H1 (cell line): ENCODE measurements around the gene TEKT3. TPM values are rescaled to one million over a fixed set of nuclear protein-coding genes. Genes with fewer than 3 reads are reported as not detected.

ENCODE experiments used
- CTCF ChIA-PET: fragments of 300-600 bp; sonication (Branson Sonifier 250); formaldehyde crosslinking; loops from one replicate; lab custom pipeline; 2021; ENCODE audit not compliant: partially characterized antibody; lab: Charles Lee
- POLR2A ChIA-PET: fragments of 300-600 bp; sonication (Branson Sonifier 250); formaldehyde crosslinking; loops from one replicate; lab custom pipeline; 2021; ENCODE audit warnings: inconsistent platforms; ENCODE audit not compliant: partially characterized antibody; lab: Charles Lee
- DNase-seq, 2 experiments: peaks; one replicate each; pipeline versions ENCODE4 v3.0.0 to v3.0.0-alpha.2; 2010 to 2022; ENCODE audit warnings: low spot score in 2 of 2, low read depth in 1 of 2, mixed read lengths in 1 of 2
- FAIRE-seq: peaks from 2 replicates; lab custom pipeline; 2011; peaks lifted over from hg19 to GRCh38; lab: Jason Lieb, UNC
- H2AFZ ChIP-seq: 2 replicates; pipeline ENCODE4 v1.8.1; 2012; ENCODE audit warnings: low read length, inconsistent platforms
- H2AK5ac ChIP-seq: 2 replicates; pipeline ENCODE4 v1.6.1; 2013; ENCODE audit warnings: low read depth, low read length
- H2BK120ac ChIP-seq: replicated peaks from 2 replicates; pipeline ENCODE3; 2013; ENCODE audit warnings: low read depth, low read length, inconsistent platforms
- H2BK12ac ChIP-seq: 2 replicates; pipeline ENCODE4 v1.6.1; 2013; ENCODE audit warnings: low read depth, low read length
- H2BK15ac ChIP-seq: 2 replicates; pipeline ENCODE4 v1.6.1; 2013; ENCODE audit warnings: low read length
- H2BK20ac ChIP-seq: 2 replicates; pipeline ENCODE4 v1.6.1; 2013; ENCODE audit warnings: low read length
- H2BK5ac ChIP-seq: 2 replicates; pipeline ENCODE4 v1.6.1; 2013; ENCODE audit warnings: low read depth, low read length
- H3K14ac ChIP-seq: 2 replicates; pipeline ENCODE4 v1.6.1; 2013; ENCODE audit warnings: inconsistent platforms; ENCODE audit not compliant: insufficient read length
- H3K18ac ChIP-seq: 2 replicates; pipeline ENCODE4 v1.6.1; 2013; ENCODE audit warnings: low read length; ENCODE audit errors: extremely low read depth
- H3K23ac ChIP-seq: 2 replicates; pipeline ENCODE4 v1.6.1; 2013; ENCODE audit warnings: inconsistent platforms; ENCODE audit not compliant: insufficient read length
- H3K23me2 ChIP-seq: 2 replicates; pipeline ENCODE4 v1.6.1; 2013; ENCODE audit warnings: low read depth, low read length
- H3K27ac ChIP-seq: 2 replicates; pipeline ENCODE4 v1.6.1; 2011; ENCODE audit warnings: low read depth, low read length, inconsistent platforms
- H3K27me3 ChIP-seq, 4 experiments: replicated peaks in 1 of 4; 1 replicate in 1 of 4; 2 replicates in 3 of 4; pipeline versions ENCODE4 v1.6.1 to v1.8.1; 2011 to 2013; ENCODE audit warnings: low read length in 3 of 4, mild to moderate bottlenecking in 3 of 4, inconsistent platforms in 2 of 4, mixed read lengths in 2 of 4, moderate library complexity in 1 of 4; ENCODE audit not compliant: control insufficient read depth in 3 of 4, insufficient read depth in 3 of 4; ENCODE audit errors: extremely low read depth in 1 of 4
- H3K36me3 ChIP-seq, 4 experiments: 2 replicates each; pipeline versions ENCODE4 v1.6.1 to v1.8.1; 2011 to 2013; ENCODE audit warnings: mild to moderate bottlenecking in 4 of 4, low read length in 3 of 4, moderate library complexity in 2 of 4, control low read depth in 1 of 4, inconsistent platforms in 1 of 4; ENCODE audit not compliant: insufficient read depth in 4 of 4, control insufficient read depth in 2 of 4
- H3K4ac ChIP-seq: replicated peaks from 2 replicates; pipeline ENCODE3; 2013; ENCODE audit warnings: low read length, low read depth, mixed read lengths, inconsistent platforms; ENCODE audit not compliant: insufficient read length
- H3K4me1 ChIP-seq, 4 experiments: replicated peaks in 1 of 4; 1 replicate in 1 of 4; 2 replicates in 3 of 4; pipeline versions ENCODE4 v1.6.1 to v1.8.1; 2011 to 2013; ENCODE audit warnings: low read length in 3 of 4, inconsistent platforms in 2 of 4, mixed read lengths in 1 of 4; ENCODE audit not compliant: insufficient read depth in 4 of 4, control insufficient read depth in 3 of 4
- H3K4me2 ChIP-seq, 2 experiments: 2 replicates each; pipeline versions ENCODE4 v1.6.1 to v1.8.1; 2011 to 2013; ENCODE audit warnings: low read depth in 2 of 2, low read length in 2 of 2, control low read depth in 1 of 2, inconsistent platforms in 1 of 2, mild to moderate bottlenecking in 1 of 2; ENCODE audit not compliant: insufficient read depth in 1 of 2
- H3K4me3 ChIP-seq, 4 experiments: fragments of 200-600, 300-600 bp in 1 of 4; sonication (generic), shearing (Covaris generic), sonication (Bioruptor Twin) in 1 of 4; 2 replicates each; pipeline versions ENCODE4 v1.5.1 to v1.8.1; 2011 to 2016; ENCODE audit warnings: low read length in 4 of 4, low read depth in 3 of 4, control low read depth in 2 of 4, inconsistent platforms in 2 of 4, mild to moderate bottlenecking in 2 of 4, mixed read lengths in 1 of 4, moderate library complexity in 1 of 4; ENCODE audit not compliant: insufficient read depth in 2 of 4; ENCODE audit errors: extremely low read depth in 1 of 4
- H3K56ac ChIP-seq: replicated peaks from 2 replicates; pipeline ENCODE3; 2013; ENCODE audit warnings: low read depth, mild to moderate bottlenecking, mixed read lengths, low read length, inconsistent platforms; ENCODE audit not compliant: insufficient read length
- H3K79me1 ChIP-seq: 2 replicates; pipeline ENCODE4 v1.6.1; 2013; ENCODE audit warnings: low read depth, low read length, control low read depth
- H3K79me2 ChIP-seq, 2 experiments: 2 replicates each; pipeline versions ENCODE4 v1.6.1 to v1.8.1; 2012 to 2013; ENCODE audit warnings: low read length in 2 of 2, mild to moderate bottlenecking in 2 of 2, inconsistent platforms in 1 of 2; ENCODE audit not compliant: insufficient read depth in 2 of 2, control insufficient read depth in 1 of 2
- H3K9ac ChIP-seq, 4 experiments: replicated peaks in 1 of 4; 1 replicate in 1 of 4; 2 replicates in 3 of 4; pipeline versions ENCODE4 v1.6.1 to v1.8.1; 2011 to 2013; ENCODE audit warnings: low read depth in 3 of 4, low read length in 3 of 4, control low read depth in 2 of 4, mild to moderate bottlenecking in 2 of 4, moderate library complexity in 2 of 4, inconsistent platforms in 1 of 4; ENCODE audit errors: extremely low read depth in 1 of 4
- H3K9me3 ChIP-seq, 2 experiments: 2 replicates each; pipeline versions ENCODE4 v1.6.1 to v1.8.1; 2012 to 2013; ENCODE audit warnings: mild to moderate bottlenecking in 2 of 2, moderate library complexity in 2 of 2, control low read depth in 1 of 2, inconsistent platforms in 1 of 2, low read depth in 1 of 2, low read length in 1 of 2, mixed read lengths in 1 of 2; ENCODE audit not compliant: insufficient read depth in 2 of 2
- H4K20me1 ChIP-seq, 2 experiments: replicated peaks in 1 of 2; 2 replicates each; pipeline versions ENCODE3 to v1.8.1; 2011 to 2013; ENCODE audit warnings: inconsistent platforms in 2 of 2, low read length in 2 of 2, mild to moderate bottlenecking in 1 of 2; ENCODE audit not compliant: insufficient read depth in 2 of 2, control insufficient read depth in 1 of 2
- H4K5ac ChIP-seq: 2 replicates; pipeline ENCODE4 v1.6.1; 2013; ENCODE audit warnings: low read length, low read depth, mixed read lengths, inconsistent platforms; ENCODE audit not compliant: insufficient read length
- H4K8ac ChIP-seq: 2 replicates; pipeline ENCODE4 v1.8.0; 2013; ENCODE audit warnings: mild to moderate bottlenecking, moderate library complexity, low read length, inconsistent platforms; ENCODE audit not compliant: insufficient read depth; ENCODE audit errors: extremely low read depth
- H4K91ac ChIP-seq: replicated peaks from 2 replicates; pipeline ENCODE3; 2013; ENCODE audit warnings: low read length, mixed read lengths, inconsistent platforms; ENCODE audit not compliant: insufficient read length
- ASH2L ChIP-seq: fragments of 200-600, 300-600 bp; sonication (generic); IDR thresholded peaks from one replicate; pipeline ENCODE4 v1.7.1; 2017; ENCODE audit warnings: low read length
- CHD2 ChIP-seq: IDR thresholded peaks from 2 replicates; pipeline ENCODE4 v1.6.1; 2012; ENCODE audit warnings: low read length, improper control_type of control experiment
- HDAC2 ChIP-seq, 2 experiments: fragments of 300-600 bp in 1 of 2; sonication (generic) in 1 of 2; IDR thresholded peaks; 2 replicates each; pipeline ENCODE4 v1.6.1; 2011 to 2012; ENCODE audit warnings: low read depth in 2 of 2, low read length in 2 of 2, mild to moderate bottlenecking in 2 of 2, moderate library complexity in 2 of 2, borderline replicate concordance in 1 of 2, inconsistent platforms in 1 of 2
- HDAC6 ChIP-seq: IDR thresholded peaks from one replicate; pipeline ENCODE4 v1.7.1; 2012; ENCODE audit warnings: low read depth, mild to moderate bottlenecking, inconsistent platforms, low read length, moderate library complexity
- JUN ChIP-seq: IDR thresholded peaks from 2 replicates; pipeline ENCODE4 v1.6.1; 2011; ENCODE audit warnings: low read depth, mild to moderate bottlenecking, improper control_type of control experiment, low read length
- KDM4A ChIP-seq: IDR thresholded peaks from one replicate; pipeline ENCODE4 v1.7.1; 2012; ENCODE audit warnings: low read depth, mild to moderate bottlenecking, moderate library complexity, low read length, inconsistent platforms; ENCODE audit not compliant: severe bottlenecking
- MAFK ChIP-seq: IDR thresholded peaks from 2 replicates; pipeline ENCODE4 v1.6.1; 2012; ENCODE audit warnings: low read depth, mild to moderate bottlenecking, improper control_type of control experiment, low read length
- RAD21 ChIP-seq, 2 experiments: IDR thresholded peaks in 1 of 2; conservative IDR thresholded peaks in 1 of 2; 2 replicates each; pipeline ENCODE4 v1.6.1; 2011; ENCODE audit warnings: low read depth in 2 of 2, low read length in 2 of 2, improper control_type of control experiment in 1 of 2, inconsistent platforms in 1 of 2, mild to moderate bottlenecking in 1 of 2, moderate library complexity in 1 of 2
- RFX5 ChIP-seq: IDR thresholded peaks from 2 replicates; pipeline ENCODE4 v1.6.1; 2011; ENCODE audit warnings: low read depth, low read length, improper control_type of control experiment, borderline replicate concordance
- RXRA ChIP-seq: IDR thresholded peaks from 2 replicates; pipeline ENCODE4 v1.6.1; 2011; ENCODE audit warnings: low read depth, mild to moderate bottlenecking, low read length, moderate library complexity; ENCODE audit not compliant: insufficient read depth
- SP1 ChIP-seq: IDR thresholded peaks from 2 replicates; pipeline ENCODE4 v1.6.1; 2011; ENCODE audit warnings: low read depth, low read length
- SP4 ChIP-seq: IDR thresholded peaks from 2 replicates; pipeline ENCODE4 v1.6.1; 2012; ENCODE audit warnings: low read length, inconsistent platforms
- TBP ChIP-seq: IDR thresholded peaks from 2 replicates; pipeline ENCODE4 v1.6.1; 2011; ENCODE audit warnings: low read depth, low read length, improper control_type of control experiment
- TEAD4 ChIP-seq: IDR thresholded peaks from 2 replicates; pipeline ENCODE4 v1.6.1; 2012; ENCODE audit warnings: low read depth, low read length, inconsistent platforms, mixed read lengths
- WGBS, 2 experiments: shearing (Covaris generic) in 1 of 2; methylation state at CpG; one replicate each; pipeline versions ENCODE4 v1.1.6 to v1.1.7; 2013 to 2015; ENCODE audit warnings: low lambda C conversion rate in 2 of 2, mixed read lengths in 2 of 2, inconsistent platforms in 1 of 2, low coverage in 1 of 2, missing lambda C conversion rate in 1 of 2; ENCODE audit not compliant: insufficient replicate concordance in 2 of 2, insufficient coverage in 1 of 2, insufficient read length in 1 of 2; ENCODE audit errors: extremely low coverage in 1 of 2, missing lambda C conversion rate in 1 of 2; 5-methylcytosine and 5-hydroxymethylcytosine counted together
- polyA plus RNA-seq, 7 experiments: library from polyadenylated mRNA; depleted of rRNA in 3 of 7; stranded (reverse) in 5 of 7; unstranded in 2 of 7; fragments of >200 nt in 5 of 7; fragments of 200-250 nt in 2 of 7; gene quantifications; 1 replicate in 5 of 7; 2 replicates in 1 of 7; 4 replicates in 1 of 7; pipeline versions ENCODE4 v1.2.1 to v1.2.3, GENCODE V29; 2011 to 2013; ENCODE audit warnings: missing spikeins in 2 of 7, mixed read lengths in 2 of 7
- total RNA-seq: library from RNA; stranded (reverse); fragmentation: NEBNext Ultra II Directional; extraction: Animal tissue kit (Norgen Biotek cat#: 25700); gene quantifications from 2 replicates; pipeline ENCODE4 v1.2.1, GENCODE V29; 2021

The TEKT3 gene
- total and polyA plus RNA-seq, 2 of the 8 experiments (the other 6 are each of a cell fraction or from before 2014, with no cell fraction given) = 2.2 to 2.9 TPM

DNA sequence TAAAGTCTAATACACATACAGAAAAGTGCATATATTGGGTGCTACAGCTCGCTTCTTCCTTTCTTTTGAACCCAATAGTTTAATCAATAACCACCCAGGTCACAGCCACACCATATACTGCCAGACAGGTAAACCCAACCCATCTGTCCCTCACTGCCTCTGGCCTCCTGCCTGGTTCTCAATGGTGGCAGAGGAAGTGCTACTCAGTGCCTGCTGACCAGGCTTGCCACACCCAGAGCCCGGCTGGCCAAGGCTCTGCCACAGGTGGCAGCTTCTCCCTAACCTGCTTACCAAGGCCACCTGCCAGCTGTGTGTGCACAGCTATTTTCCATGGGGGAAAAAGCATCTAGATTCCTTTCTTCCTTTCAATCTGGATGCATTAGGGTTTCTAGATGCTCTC lies 76.9 kb downstream of the TEKT3 start:
- Histone ChIP-seq H3K4ac (no peak overlapping the region), H4K5ac (no peak overlapping the region), H3K14ac (no peak overlapping the region), H3K36me3 (no peaks in the 10 kb centered on the region), H3K56ac (no peak overlapping the region), H3K79me1 (no peaks in the 10 kb centered on the region), H3K27me3 (peaks cover 31 to 51% (median 45%) of the 10 kb centered on the region in 4 experiments), H3K9me3 (no peaks in the 10 kb centered on the region), H3K4me3 (no peak overlapping the region), H3K4me2 (no peak overlapping the region), H3K79me2 (no peaks in the 10 kb centered on the region), H2BK15ac (no peak overlapping the region), H3K27ac (no peak overlapping the region), H3K18ac (no peak overlapping the region), H2BK120ac (no peak overlapping the region), H3K9ac (no peak overlapping the region), H4K8ac (no peak overlapping the region), H3K23ac (no peak overlapping the region), H2BK12ac (no peak overlapping the region; the same call in 1 of the 2 replicates), H3K4me1 (peaks cover 0 to 16% (median 4%) of the 10 kb centered on the region in 4 experiments; a peak in 5 of 7 replicates), H3K23me2 (peaks cover 22% of the 10 kb centered on the region), H4K91ac (no peak overlapping the region), H2AFZ (no peak overlapping the region), H4K20me1 (peaks cover 0 to 1% of the 10 kb centered on the region in 2 experiments), H2AK5ac (no peak overlapping the region), H2BK5ac (no peak overlapping the region), H2BK20ac (no peak overlapping the region)
- CTCF ChIA-PET = interaction anchor here (0.6 to 7.3 kb wide), 7 partner anchors 13 to 238 kb away, joined by 3 to 69 read pairs (median 4); no protein-coding TSS in a partner anchor
- no peak for DNase-seq
- WGBS, 2 experiments = 78% methylated on average over 2 of the region's 2 CpGs; no CpG with 5 or more reads in 1 of the 2 experiments
- no peak for FAIRE-seq
- POLR2A ChIA-PET = interaction anchor here (1.2 kb wide), 1 partner anchor 226 kb away, joined by 3 read pairs; no protein-coding TSS in a partner anchor
- TF ChIP-seq RFX5 (no peak), SP1 (no peak), TBP (no peak), ASH2L (no peak), HDAC6 (no peak), JUN (no peak), SP4 (no peak), MAFK (no peak), CHD2 (no peak), RAD21 (IDR thresholded peaks at IDR 0.05 in 1 of 2, conservative IDR thresholded peaks at IDR 0.05 in 1 of 2; ENCODE audit: low read depth in 2 of 2, low read length in 2 of 2) (no peak), TEAD4 (no peak), KDM4A (no peak), HDAC2 (IDR thresholded peaks at IDR 0.05; ENCODE audit: borderline replicate concordance in 1 of 2, low read depth in 2 of 2, low read length in 2 of 2) (no peak), RXRA (no peak)
